Pancreas (tissue), 10 donors: Measurements from ENCODE around the gene ARHGAP12. TPM values are rescaled to one million over a fixed set of nuclear protein-coding genes. Genes with fewer than 3 reads are reported as not detected.

Source experiments
- ATAC-seq, 4 donors: fragments of 200-7000 bp; cut with Tn5 transposase; one replicate each; pipeline versions ENCODE4 v1.8.0 to v1.9.1; 2020; ENCODE audit warnings: mild to moderate bottlenecking in 4 of 4, moderate library complexity in 4 of 4
- DNase-seq, 6 donors: peaks; one replicate each; pipeline ENCODE4 v3.0.0-alpha.2; 2020
- FAIRE-seq: peaks from 2 replicates; lab custom pipeline; 2012; peaks lifted over from hg19 to GRCh38; lab: Jason Lieb, UNC
- H3K27ac ChIP-seq, 4 donors: fragments of 200-600 bp; sonication (generic); 1 replicate in 3 of 4; 2 replicates in 1 of 4; pipeline versions ENCODE4 v1.5.0 to v1.8.0; 2020
- H3K27me3 ChIP-seq, 4 donors: fragments of 200-600 bp; one replicate each; pipeline ENCODE4 v1.8.0; 2021
- H3K36me3 ChIP-seq, 3 donors: fragments of 200-600 bp; sonication (generic) in 1 of 3; one replicate each; pipeline versions ENCODE4 v1.5.0 to v1.8.0; 2020 to 2021
- H3K4me1 ChIP-seq, 3 donors: fragments of 200-600 bp; one replicate each; pipeline ENCODE4 v1.8.0; 2021
- H3K4me3 ChIP-seq, 4 donors: fragments of 200-600 bp; sonication (generic) in 2 of 4; one replicate each; pipeline versions ENCODE4 v1.5.0 to v1.8.0; 2020 to 2021
- H3K9me3 ChIP-seq, 4 donors: fragments of 200-600 bp; one replicate each; pipeline ENCODE4 v1.8.0; 2021
- CTCF ChIP-seq, 4 donors: fragments of 200-600 bp; sonication (generic) in 3 of 4; IDR thresholded peaks; one replicate each; pipeline versions ENCODE4 v1.5.0 to v1.8.0; 2021; ENCODE audit warnings: antibody characterized with exemption in 4 of 4
- WGBS, 2 donors: extraction: QIAGEN DNeasy Blood & Tissue Kit; methylation state at CpG; one replicate each; pipeline ENCODE4 v1.1.7; 2013; 5-methylcytosine and 5-hydroxymethylcytosine counted together
- intact Hi-C, 3 donors: fragments of 100-400 bp; cut with DNase I; formaldehyde crosslinking; loops; one replicate each; pipeline versions ENCODE4 v1.11.1 to v1.14.2; 2022
- polyA plus RNA-seq, 2 donors: library from polyadenylated mRNA; stranded (reverse); fragments of 200-250 nt; gene quantifications; one replicate each; pipeline ENCODE4 v1.2.3, GENCODE V29; 2013
- total RNA-seq, 6 donors: library from RNA; stranded (reverse); fragmentation: NEBNext Ultra II Directional in 4 of 6; extraction: Animal tissue kit (Norgen Biotek cat#: 25700) in 4 of 6; gene quantifications; one replicate each; pipeline versions ENCODE4 v1.2.1 to v1.2.4, GENCODE V29; 2021 to 2023
- donor health status: healthy with polysubstance abuse.
- donor health status: DM: no; HTN: no; CAD: no; lungs with moderate emphysema.
- donor health status: DM: no; HTN: no; CAD: no.
- donor health status: control.
- donor health status: control.
- donor health status: Bipolar disorder and iron deficiency.
- donor health status: DM: yes; HTN: yes; CAD: no.
- donor health status: DM: no; HTN: no; CAD: no.
- donor health status: DM: no; HTN: no; CAD: no.
- donor health status: DM: yes; HTN: yes; CAD: no.

ARHGAP12 gene
- total and polyA plus RNA-seq, 8 donors = 16.3 to 30.1 (median 23.5) TPM

DNA sequence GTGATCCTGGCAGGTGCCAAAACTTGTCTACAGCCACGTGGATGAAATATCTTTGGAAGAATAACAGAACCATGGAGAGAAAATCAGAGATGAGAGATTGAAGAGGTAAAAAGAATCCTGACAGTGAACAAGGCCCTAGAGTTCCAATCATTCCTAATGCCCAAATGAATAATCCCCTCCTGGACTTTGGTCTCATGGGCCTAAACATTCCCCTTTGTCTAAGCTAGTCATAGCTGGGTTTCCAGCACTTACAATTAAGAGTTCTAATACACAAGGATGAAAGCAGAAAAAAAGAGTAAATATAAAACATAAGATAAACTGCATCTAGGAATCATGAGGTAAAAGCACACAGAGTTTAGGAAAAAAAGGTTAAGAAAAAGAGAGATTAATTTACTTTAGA lies 40.2 kb downstream of the ARHGAP12 start:
- no peak overlapping the region for H3K4me3 ChIP-seq
- FAIRE-seq = no peak
- H3K27me3 ChIP-seq = no peaks in the 10 kb centered on the region
- WGBS, 2 donors = 40 to 52% methylated on average over 1 of the region's 1 CpG
- no peaks in the 10 kb centered on the region for H3K9me3 ChIP-seq
- peaks cover 0 to 7% (median 6%) of the 10 kb centered on the region in 3 donors for H3K4me1 ChIP-seq
- no peaks in the 10 kb centered on the region for H3K36me3 ChIP-seq
- ATAC-seq = no peak
- intact Hi-C loops = no loop called here
- no peak for TF ChIP-seq CTCF (IDR thresholded peaks at IDR 0.05)
- no peak overlapping the region for H3K27ac ChIP-seq
- no peak for DNase-seq

- H3K36me3 ChIP-seq = no peaks in the 10 kb centered on the region
- H3K27me3 ChIP-seq = no peaks in the 10 kb centered on the region
- no peaks in the 10 kb centered on the region for H3K9me3 ChIP-seq
- FAIRE-seq = no peak
- H3K27ac ChIP-seq = no peak overlapping the region
- no peak for DNase-seq
- peaks cover 0 to 7% (median 6%) of the 10 kb centered on the region in 3 donors for H3K4me1 ChIP-seq
- intact Hi-C loops = no loop called here
- H3K4me3 ChIP-seq = no peak overlapping the region
- 98 to 99% methylated on average over 7 of the region's 7 CpGs for WGBS, 2 donors
- no peak for TF ChIP-seq CTCF (IDR thresholded peaks at IDR 0.05)
- no peak for ATAC-seq
These were observed 40.8 kb downstream of the ARHGAP12 start for GRCh38 chr10:31887850-31888249.

GRCh38 chr10:31886885-31887284 lies 41.7 kb downstream of the ARHGAP12 start:
- Histone ChIP-seq H3K9me3 (no peaks in the 10 kb centered on the region), H3K27me3 (no peaks in the 10 kb centered on the region), H3K36me3 (no peaks in the 10 kb centered on the region), H3K4me3 (no peak overlapping the region), H3K27ac (no peak overlapping the region), H3K4me1 (peaks cover 0 to 7% (median 6%) of the 10 kb centered on the region in 3 donors)
- 56 to 74% methylated on average over 1 of the region's 1 CpG for WGBS, 2 donors
- DNase-seq (no peak), FAIRE-seq (no peak), ATAC-seq (no peak)
- no peak for TF ChIP-seq CTCF (IDR thresholded peaks at IDR 0.05)
- intact Hi-C loops = no loop called here

DNA sequence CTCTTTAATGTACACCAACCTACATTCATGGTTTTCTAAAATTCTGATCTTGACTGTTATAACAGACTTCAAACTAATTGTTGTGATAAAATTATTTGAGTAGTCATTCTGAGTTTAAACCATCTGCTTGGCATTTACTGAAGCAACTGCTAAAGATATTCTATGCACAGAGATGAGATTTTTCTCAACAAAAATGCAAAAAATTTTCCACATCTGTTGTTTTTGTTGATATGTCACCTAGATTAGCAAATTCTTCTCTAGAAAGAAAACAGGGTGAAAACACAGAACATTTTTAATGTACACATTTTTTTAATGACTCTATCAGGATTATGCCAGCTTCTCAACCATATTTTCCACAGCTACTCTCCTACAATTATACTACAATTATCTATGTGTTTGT lies 42.7 kb downstream of the ARHGAP12 start:
- no peaks in the 10 kb centered on the region for H3K36me3 ChIP-seq
- H3K4me1 ChIP-seq = peaks cover 0 to 7% (median 6%) of the 10 kb centered on the region in 3 donors
- DNase-seq = no peak
- H3K4me3 ChIP-seq = no peak overlapping the region
- ATAC-seq = no peak
- intact Hi-C loops = no loop called here
- no peak overlapping the region for H3K27ac ChIP-seq
- no peaks in the 10 kb centered on the region for H3K9me3 ChIP-seq
- no peak for TF ChIP-seq CTCF (IDR thresholded peaks at IDR 0.05)
- no peaks in the 10 kb centered on the region for H3K27me3 ChIP-seq
- no peak for FAIRE-seq

GRCh38 chr10:31884386-31884785 lies 44.2 kb downstream of the ARHGAP12 start:
- no peaks in the 10 kb centered on the region for H3K27me3 ChIP-seq
- TF ChIP-seq CTCF (IDR thresholded peaks at IDR 0.05) = no peak
- H3K4me1 ChIP-seq = peaks cover 0 to 7% (median 6%) of the 10 kb centered on the region in 3 donors
- no peaks in the 10 kb centered on the region for H3K36me3 ChIP-seq
- H3K9me3 ChIP-seq = no peaks in the 10 kb centered on the region
- intact Hi-C loops = no loop called here
- H3K27ac ChIP-seq = no peak overlapping the region
- FAIRE-seq = no peak
- no peak for ATAC-seq
- no peak overlapping the region for H3K4me3 ChIP-seq
- WGBS, 2 donors = 93 to 95% methylated on average over 2 of the region's 2 CpGs
- DNase-seq = no peak
